GM19463 (cell line): Measurements from ENCODE around the gene NSG2.

Experiments used
- ATAC-seq: cut with Tn5 transposase; IDR thresholded peaks from one replicate; pipeline ENCODE4 v1.9.1; 2021; ENCODE audit warnings: mild to moderate bottlenecking, moderate library complexity; ENCODE audit not compliant: unreplicated experiment

NSG2 gene

DNA sequence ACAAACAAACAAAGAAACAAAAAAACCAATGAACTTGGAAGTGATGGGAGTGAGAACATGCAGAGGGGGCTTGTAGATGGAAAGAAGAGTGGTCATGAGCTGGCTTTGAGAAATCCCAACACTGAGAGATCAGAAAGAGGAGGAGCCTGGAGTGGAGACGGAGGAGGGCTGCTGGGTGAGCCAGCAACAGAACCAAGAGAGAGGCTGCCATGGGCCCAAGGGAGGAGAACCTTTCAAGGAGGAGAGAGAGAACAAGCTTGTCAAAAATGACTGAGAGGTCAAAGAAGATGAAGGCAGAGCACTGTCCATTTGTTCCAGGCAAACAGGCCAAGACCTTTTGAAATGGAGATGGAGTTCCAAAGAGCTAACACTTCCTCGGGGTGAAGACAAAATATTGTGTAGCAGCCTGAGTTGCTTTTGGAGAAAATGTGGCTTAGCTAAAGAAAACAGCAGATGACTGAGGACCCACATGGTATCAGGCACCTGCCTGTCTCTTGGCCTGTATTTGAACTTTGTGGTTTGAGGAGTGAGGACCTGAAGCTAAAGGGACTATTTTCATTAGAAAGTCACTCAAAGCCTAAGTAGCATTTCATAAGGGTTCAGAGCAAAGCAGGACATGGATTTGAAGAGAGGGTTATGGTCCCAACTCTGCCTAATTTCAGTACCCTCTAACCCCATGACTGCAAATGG lies 13.1 kb downstream of the NSG2 start:
- ATAC-seq = no peak

DNA sequence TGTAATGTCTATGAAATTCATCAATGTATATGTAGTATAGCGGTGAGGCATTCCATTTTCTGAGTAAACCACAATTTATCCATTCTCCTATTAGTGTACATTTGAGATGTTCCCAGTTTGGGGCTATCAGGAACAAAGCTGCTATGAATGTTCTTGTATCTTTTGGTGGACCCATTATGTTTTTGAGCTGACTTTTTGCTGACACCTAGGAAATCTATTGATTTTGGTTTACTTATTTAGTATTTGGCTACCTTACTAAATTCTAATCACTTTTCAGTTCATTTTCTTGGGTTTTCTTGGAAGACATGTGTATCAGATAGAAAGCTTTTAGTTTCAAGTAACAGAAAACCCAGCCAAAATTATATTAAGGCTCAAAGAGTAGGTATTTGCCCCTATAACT lies 13.7 kb downstream of the NSG2 start:
- ATAC-seq = no peak

DNA sequence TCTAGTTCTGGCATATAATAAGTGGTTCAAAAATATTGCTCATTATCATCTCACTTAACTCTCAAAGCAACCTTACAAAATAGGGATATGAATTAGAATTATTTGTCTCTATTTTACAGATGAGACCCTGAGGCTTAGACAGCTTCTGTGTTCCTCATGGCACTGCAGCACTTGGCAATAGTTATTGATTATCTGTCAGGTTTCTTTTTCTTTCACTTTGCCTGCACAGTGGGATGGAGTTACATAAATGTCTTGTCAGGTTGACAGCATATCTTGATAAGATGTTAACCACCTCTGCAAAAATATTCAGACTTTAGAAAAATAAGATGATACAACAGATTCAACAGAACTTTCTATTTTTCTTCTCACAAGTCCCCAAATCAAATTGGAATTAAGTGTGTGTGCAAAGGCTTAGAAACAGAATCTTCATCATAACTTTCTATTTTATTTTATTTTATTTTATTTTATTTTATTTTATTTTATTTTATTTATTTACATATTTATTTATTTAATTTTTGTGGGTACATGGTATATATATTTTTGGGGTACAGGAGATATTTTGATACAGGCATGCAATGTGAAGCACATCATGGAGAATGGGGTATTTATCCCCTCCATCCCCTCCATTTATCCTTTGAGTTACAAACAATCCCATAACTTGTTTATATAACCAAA lies 17.7 kb downstream of the NSG2 start:
- ATAC-seq = no peak

DNA sequence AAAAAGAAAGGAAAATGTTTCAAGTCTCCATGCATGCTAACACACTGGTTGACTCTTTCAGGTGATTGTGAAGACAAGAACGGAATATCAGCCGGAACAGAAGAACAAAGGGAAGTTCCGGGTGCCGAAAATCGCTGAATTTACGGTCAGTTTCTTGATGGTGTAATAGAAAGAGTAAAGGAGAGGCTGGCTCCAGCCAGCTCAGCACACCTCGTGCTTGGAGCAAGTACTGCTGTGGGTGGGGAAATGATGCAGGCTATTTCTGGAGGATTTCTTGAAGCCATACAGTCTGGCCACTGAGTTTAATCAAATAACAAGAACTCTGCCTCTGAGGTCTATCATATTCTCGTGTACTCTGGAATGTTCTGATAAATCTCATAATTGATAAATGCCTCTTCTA lies 18.7 kb downstream of the NSG2 start:
- ATAC-seq = no peak

DNA sequence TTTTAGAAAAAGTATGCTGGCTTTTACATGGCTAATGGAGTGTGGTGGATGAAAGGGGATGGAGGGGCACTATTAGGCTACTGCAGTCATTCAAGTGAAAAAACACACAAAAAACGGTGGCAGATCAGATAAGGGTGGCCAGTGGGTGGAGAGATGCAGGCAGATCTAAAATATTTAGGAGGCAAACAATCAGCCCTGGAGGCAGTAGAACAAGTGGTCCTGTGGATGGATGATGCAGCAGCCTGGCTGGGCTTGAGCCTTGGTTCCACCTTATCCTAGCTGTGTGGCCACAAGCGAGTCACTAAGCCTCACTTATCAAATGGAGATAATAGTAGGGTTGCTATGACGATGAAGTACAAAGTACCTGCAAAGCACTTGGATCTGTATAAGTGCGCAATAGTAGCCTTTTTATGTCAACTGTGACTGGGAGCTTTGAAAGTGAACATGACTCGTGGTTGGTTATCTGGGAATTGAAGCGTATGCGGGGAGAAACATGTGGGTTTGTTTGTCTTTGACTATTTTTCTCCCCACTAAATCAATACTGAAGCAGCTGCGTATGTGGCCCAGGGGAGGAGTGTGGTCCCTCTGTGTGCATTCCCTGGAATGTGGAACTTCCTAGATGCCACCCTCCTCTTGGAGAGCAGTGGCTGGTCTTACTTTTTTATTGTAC lies 20.2 kb downstream of the NSG2 start:
- ATAC-seq = no peak

DNA sequence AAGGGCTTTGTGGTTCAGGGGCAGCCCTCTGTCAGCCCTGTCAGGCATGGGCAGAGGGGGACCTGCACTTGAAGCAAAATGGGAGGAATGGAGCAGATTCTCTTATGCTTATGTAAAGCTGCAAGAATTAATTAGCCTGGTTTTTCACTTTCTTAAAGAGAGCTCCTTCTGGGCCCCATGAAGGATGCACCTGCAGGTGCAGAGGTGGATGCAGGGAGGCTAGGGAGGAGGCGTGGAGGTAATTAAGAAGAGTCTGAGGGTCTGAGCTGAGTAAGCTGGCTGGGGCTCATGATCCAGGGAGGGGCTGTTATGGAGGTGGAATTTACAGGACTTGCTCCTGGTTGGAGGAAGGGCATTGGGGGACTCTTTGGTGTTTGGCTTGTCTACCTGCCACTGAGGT lies 22.0 kb downstream of the NSG2 start:
- no peak for ATAC-seq

DNA sequence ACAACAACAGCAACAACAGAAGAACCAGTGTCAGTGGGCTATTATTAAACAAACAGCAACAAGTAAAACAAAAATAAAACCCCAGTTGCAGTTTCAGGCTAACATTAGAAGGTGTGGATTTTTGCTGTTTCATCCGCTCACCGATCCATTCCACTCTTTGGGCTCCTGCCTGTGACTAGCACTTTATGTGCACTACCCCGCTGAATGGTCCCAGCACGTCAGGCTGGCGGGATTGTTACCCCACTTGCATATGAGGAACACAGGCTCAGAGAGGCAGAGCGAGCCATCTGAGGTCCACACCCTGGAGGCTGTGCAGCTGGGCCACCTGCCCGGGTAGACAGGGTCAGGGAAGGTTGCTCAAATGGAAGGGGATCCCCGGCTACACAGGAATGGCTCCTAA lies 26.0 kb downstream of the NSG2 start:
- no peak for ATAC-seq

DNA sequence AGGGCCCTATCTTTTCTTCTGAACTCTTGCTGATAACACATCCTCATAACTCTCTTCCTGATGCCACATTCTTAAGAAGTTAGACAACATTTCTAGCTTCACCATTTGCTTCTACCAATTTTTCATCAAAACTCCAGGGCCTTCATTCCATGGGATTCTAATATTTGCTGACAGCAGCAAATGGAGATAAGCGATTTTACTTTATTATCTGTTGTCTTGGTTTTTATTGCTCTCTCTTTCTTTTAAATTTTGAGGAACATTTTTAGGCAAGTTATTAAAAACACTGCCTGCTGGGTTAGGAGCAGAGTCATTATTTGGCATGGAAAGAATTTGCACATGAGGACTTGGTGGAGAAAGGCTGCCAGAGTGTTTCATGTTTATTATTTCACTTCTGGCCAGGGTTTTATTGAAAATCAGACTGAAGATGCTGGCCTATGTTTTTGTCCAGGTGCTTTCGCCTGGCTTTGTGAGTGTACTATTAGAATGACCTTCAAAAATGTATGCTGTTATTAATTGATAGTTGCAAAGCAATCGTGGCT lies 27.7 kb downstream of the NSG2 start:
- no peak for ATAC-seq

DNA sequence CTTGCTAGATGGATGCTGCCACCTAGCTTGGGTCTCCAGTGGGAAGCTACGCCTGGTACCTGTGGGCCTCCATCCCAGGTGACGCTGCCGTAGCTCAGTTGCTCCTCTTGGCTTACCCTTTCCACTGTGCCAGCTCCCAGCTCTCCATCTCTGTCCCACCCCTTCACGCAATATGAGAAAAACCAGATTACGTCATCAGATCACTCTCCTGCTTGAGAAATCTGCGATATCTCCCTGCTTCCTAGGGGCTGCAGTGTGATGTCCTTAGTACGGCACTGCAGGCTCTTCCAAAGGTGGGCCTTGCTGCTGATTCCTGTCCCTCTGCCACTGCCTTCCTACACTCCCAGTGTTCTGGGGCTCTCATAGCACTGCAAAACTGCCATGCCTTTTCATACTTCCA lies 28.9 kb downstream of the NSG2 start:
- no peak for ATAC-seq

DNA sequence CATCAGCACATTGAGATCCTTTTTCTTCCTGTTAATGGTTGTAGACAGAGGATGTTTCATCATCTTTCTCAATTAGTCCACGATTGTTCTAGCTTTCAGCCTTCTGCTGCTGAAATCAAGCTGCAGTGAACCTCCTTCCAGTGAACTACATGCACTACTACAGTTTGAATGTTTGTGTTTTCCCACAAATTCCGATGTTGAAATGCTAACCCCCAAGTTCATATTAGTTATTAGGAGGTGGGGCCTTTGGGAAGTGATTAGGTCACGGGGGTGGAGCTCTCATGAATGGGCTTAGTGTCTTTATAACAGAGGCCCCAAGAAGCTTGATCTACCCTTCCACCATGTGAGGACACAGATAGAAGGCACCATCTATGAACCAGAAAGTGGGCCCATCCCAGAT lies 32.9 kb downstream of the NSG2 start:
- ATAC-seq = no peak

DNA sequence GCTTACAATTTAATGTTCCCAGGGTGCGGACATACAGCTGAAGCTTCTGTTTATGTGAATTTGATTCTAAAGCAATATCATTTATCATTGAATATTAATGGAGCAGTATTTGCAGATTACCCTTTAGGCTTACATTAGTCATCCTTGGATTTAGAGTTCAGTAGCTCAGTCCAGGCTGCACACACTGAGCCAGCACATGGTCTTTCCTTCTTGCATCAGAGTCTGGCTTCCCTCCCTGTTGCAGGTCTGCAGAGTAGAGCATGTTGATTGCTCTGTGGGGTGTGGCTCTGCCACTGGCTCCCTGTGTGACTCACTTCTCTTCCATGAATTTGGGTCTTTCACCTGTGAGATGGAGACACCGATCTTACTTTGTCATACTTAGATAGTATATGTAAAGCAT lies 36.8 kb downstream of the NSG2 start:
- no peak for ATAC-seq

DNA sequence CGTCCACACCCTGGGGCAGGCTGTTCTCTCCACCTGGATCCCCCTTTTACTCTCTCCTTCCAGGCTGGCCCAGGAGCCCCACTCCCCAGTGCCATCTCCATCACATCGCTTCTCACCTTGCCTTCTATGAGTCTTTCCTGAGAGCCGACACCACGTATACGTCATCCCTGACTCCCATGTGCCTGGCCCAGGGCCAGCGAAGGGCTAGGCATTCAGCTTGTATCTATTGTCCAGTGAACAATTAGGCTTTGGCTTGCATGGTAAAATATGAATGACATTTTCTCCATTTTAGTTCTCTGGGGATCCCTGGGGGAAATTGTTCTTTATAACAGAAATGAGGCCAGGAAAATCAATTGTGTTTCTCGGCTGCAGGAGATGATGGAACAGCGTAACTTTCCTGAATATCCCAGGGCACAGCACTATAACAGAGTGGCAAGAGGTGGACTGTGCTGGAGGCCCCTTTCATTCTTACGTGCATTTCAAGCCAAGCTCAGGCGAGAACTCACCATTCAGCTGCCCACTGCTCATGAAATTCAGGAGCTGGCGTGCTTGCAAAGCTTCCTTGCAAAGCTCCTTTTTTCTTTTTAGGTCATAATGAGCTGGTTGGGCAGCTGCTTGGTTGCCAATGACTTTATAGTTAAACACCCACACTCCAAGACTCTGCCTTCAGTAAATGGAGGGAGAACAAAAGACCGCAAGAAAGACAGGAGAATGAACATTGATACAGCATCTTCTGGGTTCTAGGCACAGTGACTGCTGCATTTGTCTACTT lies 37.7 kb downstream of the NSG2 start:
- ATAC-seq = no peak

DNA sequence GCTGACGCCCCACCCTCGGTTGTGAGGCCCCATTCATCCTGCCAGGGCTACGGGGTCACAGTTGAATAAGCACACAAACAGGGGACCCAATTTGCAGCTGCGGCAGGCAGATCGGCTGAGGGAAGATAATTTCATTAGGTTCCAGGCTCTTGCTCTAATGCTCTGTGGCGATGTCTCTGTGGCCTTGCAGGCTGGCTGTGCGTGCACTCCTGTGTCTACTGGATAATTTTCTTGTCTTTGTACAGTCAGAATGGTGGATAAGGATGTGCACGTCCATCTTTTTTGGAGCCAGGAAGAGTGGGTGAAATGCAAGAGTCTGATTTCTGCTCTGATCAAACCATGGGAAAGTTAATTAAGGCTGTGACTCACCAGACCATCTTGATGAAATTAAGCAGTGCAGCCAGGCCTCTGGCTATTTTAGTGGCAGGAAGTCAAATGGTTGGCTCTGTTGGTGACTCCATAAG lies 39.2 kb downstream of the NSG2 start:
- ATAC-seq = no peak

DNA sequence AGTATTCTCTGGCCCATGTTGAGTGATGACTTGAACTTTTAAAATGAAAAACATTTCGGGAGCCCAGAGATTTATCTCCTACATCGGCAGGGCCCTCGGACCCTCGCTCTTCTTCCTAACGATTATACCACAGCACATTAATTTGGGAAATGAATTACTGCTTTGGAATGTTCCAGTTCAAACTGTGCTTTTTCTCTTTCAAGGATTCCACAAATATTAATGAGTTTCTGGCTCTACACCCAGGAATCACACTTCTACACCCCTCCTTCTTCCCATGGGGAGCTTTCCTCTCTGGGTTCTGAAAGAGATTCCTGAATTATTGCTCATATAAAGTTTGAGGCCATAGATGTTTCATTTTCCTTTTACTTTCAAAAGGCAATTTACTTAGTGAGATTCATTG lies 41.2 kb downstream of the NSG2 start:
- ATAC-seq = no peak

DNA sequence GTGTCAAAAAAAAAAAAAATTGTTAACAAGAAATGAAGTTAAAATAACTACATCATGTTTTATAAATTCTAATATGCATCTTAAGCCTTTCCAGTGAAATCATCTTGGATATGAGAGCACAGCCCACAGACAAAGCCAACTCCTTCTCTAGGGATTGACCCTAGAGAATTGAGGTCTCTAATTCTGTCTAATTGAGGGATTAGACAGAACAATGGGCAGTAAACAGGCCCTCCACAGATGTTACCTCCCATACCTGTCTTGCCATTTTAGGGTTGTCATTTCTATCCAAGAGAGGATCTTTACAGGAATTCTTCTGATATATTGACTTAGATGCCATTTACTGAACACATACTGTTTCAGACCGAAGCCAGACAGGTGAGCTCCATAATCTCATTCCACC lies 42.3 kb downstream of the NSG2 start:
- no peak for ATAC-seq

DNA sequence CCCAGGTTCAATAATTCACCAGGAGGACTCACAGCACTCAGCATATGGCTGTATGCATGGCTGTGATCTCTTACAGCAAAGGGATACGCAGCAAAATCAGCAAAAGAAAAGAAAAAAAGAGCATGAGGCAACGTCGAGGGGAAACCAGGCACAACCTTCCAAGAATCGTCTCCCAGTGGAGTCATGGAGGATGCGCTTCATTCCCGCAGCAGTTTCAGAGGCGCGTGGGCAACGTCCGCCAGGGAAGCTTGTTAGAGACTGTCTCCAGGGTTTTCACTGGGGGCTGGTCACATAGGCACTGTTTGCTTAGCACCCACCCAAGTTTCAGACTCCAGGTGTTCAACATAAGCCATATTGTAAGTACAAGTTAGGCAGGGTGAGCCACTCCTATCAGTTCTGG lies 44.6 kb downstream of the NSG2 start:
- ATAC-seq = no peak

DNA sequence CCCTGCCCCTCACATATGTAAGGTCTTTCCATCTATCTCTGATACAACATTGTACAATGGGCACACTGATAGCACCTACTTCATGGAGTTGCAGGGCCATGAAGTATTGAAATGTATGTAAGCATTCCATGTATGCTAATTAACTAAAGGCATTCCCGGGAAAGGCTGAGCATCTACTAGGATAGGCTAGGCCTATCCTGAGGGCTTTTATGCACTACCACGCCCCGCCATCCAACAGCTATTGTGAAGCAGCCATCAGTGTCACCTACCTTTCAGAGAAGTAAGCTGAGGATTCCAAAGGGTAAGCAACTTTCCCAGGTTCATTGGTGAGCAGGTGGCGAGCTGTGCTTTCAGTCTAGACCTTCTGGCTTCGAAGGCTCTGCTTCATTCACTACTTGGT lies 47.6 kb downstream of the NSG2 start:
- ATAC-seq = no peak

DNA sequence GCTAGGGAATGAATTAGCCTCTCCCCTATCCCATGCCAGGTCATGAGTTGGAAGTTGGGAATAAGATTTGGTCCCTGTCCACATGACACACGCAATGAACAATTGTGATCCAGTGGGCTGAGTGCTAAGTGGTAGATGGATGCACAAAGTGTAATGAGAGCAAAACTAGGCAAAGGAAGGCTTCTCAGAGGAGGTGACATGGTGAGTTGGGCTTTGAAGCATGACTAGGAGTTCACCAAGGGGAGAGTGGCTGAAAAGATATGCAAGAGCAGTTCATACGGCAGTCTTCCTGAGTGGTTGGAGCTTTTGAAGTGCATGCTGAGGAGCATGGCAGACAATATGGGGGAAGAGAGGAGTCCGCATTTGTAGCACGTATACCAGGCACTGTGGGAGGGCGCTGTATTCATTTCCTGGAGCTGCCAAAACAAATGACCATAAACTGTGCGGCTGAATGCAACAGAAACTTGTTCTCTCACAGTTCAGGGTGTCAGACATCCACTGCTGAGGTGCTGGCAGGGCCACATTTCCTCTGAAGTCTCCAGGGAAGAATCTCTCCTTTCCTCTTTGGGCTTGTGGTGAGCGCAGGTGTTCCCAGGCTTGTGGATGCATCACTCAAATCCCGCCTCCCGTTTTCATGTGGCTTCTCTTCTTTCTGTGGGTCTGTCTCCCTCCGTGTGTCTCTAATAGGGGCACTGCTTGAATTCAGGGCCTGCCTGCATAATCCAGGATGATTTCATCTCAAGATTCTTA lies 49.5 kb downstream of the NSG2 start:
- ATAC-seq = peak; percentile 44

DNA sequence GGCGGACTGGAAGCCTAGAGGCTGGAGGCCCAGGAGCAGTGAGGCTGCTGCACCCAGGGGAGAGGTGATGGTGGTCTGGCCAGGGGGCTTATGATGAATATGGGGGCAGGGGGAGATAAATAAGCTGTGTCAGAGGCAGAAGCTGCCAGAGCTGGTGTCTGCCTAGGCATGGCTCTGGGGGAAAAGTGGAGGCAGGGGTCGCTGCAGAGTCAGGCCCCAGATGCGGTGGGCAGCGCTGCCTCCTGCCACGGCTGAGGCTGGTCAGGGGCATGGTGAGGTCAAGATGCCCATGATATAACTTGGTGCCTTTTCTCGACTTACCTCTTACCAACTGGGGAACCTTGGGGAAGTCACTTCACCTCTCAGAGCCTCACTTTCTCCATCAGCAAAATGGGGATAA lies 51.1 kb downstream of the NSG2 start:
- no peak for ATAC-seq

DNA sequence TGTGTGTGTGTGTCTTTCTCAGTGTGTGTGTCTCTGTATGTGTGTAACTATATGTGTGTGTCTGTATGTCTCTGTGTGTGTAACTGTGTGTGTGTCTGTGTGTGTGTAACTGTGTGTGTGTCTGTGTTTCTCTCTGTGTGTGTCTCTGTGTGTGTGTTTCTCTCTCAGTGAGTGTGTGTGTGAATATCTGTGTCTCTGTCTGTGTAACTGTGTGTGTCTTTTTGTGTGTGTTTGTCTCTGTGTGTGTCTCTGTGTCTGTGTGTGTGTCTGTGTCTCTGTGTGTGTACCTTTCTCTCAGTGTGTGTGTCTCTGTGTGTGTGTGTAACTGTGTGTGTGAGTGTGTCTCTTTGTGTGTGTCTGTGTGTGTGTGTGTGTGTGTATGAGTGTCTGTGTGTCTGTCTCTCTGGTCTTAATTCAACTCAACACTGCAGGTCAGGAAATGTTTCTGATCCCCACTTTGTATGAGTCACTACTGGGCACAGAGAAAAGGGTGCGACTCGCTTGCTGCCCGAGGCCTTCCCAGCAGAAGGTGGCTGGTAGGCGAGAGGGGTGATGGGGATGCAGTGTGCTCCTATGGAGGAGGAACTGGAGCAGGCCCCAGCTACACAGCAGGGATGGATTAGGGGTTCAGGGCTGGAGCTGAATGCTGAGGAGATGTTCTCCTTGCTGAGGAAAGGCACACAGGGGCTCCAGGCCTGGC lies 52.1 kb downstream of the NSG2 start:
- ATAC-seq = no peak
